H1 (cell line): ENCODE data around the gene SVIL. TPM values are rescaled to one million over a fixed set of nuclear protein-coding genes. Genes with fewer than 3 reads are reported as not detected.

Source experiments
- CTCF ChIA-PET: fragments of 300-600 bp; sonication (Branson Sonifier 250); formaldehyde crosslinking; loops from one replicate; lab custom pipeline; 2021; ENCODE audit not compliant: partially characterized antibody; lab: Charles Lee
- POLR2A ChIA-PET: fragments of 300-600 bp; sonication (Branson Sonifier 250); formaldehyde crosslinking; loops from one replicate; lab custom pipeline; 2021; ENCODE audit warnings: inconsistent platforms; ENCODE audit not compliant: partially characterized antibody; lab: Charles Lee
- DNase-seq, 2 experiments: peaks; one replicate each; pipeline versions ENCODE4 v3.0.0 to v3.0.0-alpha.2; 2010 to 2022; ENCODE audit warnings: low spot score in 2 of 2, low read depth in 1 of 2, mixed read lengths in 1 of 2
- FAIRE-seq: peaks from 2 replicates; lab custom pipeline; 2011; peaks lifted over from hg19 to GRCh38; lab: Jason Lieb, UNC
- H2AFZ ChIP-seq: 2 replicates; pipeline ENCODE4 v1.8.1; 2012; ENCODE audit warnings: low read length, inconsistent platforms
- H2AK5ac ChIP-seq: 2 replicates; pipeline ENCODE4 v1.6.1; 2013; ENCODE audit warnings: low read depth, low read length
- H2BK120ac ChIP-seq: replicated peaks from 2 replicates; pipeline ENCODE3; 2013; ENCODE audit warnings: low read depth, low read length, inconsistent platforms
- H2BK12ac ChIP-seq: 2 replicates; pipeline ENCODE4 v1.6.1; 2013; ENCODE audit warnings: low read depth, low read length
- H2BK15ac ChIP-seq: 2 replicates; pipeline ENCODE4 v1.6.1; 2013; ENCODE audit warnings: low read length
- H2BK20ac ChIP-seq: 2 replicates; pipeline ENCODE4 v1.6.1; 2013; ENCODE audit warnings: low read length
- H2BK5ac ChIP-seq: 2 replicates; pipeline ENCODE4 v1.6.1; 2013; ENCODE audit warnings: low read depth, low read length
- H3K14ac ChIP-seq: 2 replicates; pipeline ENCODE4 v1.6.1; 2013; ENCODE audit warnings: inconsistent platforms; ENCODE audit not compliant: insufficient read length
- H3K18ac ChIP-seq: 2 replicates; pipeline ENCODE4 v1.6.1; 2013; ENCODE audit warnings: low read length; ENCODE audit errors: extremely low read depth
- H3K23ac ChIP-seq: 2 replicates; pipeline ENCODE4 v1.6.1; 2013; ENCODE audit warnings: inconsistent platforms; ENCODE audit not compliant: insufficient read length
- H3K23me2 ChIP-seq: 2 replicates; pipeline ENCODE4 v1.6.1; 2013; ENCODE audit warnings: low read depth, low read length
- H3K27ac ChIP-seq: 2 replicates; pipeline ENCODE4 v1.6.1; 2011; ENCODE audit warnings: low read depth, low read length, inconsistent platforms
- H3K27me3 ChIP-seq, 4 experiments: replicated peaks in 1 of 4; 1 replicate in 1 of 4; 2 replicates in 3 of 4; pipeline versions ENCODE4 v1.6.1 to v1.8.1; 2011 to 2013; ENCODE audit warnings: low read length in 3 of 4, mild to moderate bottlenecking in 3 of 4, inconsistent platforms in 2 of 4, mixed read lengths in 2 of 4, moderate library complexity in 1 of 4; ENCODE audit not compliant: control insufficient read depth in 3 of 4, insufficient read depth in 3 of 4; ENCODE audit errors: extremely low read depth in 1 of 4
- H3K36me3 ChIP-seq, 4 experiments: 2 replicates each; pipeline versions ENCODE4 v1.6.1 to v1.8.1; 2011 to 2013; ENCODE audit warnings: mild to moderate bottlenecking in 4 of 4, low read length in 3 of 4, moderate library complexity in 2 of 4, control low read depth in 1 of 4, inconsistent platforms in 1 of 4; ENCODE audit not compliant: insufficient read depth in 4 of 4, control insufficient read depth in 2 of 4
- H3K4ac ChIP-seq: replicated peaks from 2 replicates; pipeline ENCODE3; 2013; ENCODE audit warnings: low read length, low read depth, mixed read lengths, inconsistent platforms; ENCODE audit not compliant: insufficient read length
- H3K4me1 ChIP-seq, 4 experiments: replicated peaks in 1 of 4; 1 replicate in 1 of 4; 2 replicates in 3 of 4; pipeline versions ENCODE4 v1.6.1 to v1.8.1; 2011 to 2013; ENCODE audit warnings: low read length in 3 of 4, inconsistent platforms in 2 of 4, mixed read lengths in 1 of 4; ENCODE audit not compliant: insufficient read depth in 4 of 4, control insufficient read depth in 3 of 4
- H3K4me2 ChIP-seq, 2 experiments: 2 replicates each; pipeline versions ENCODE4 v1.6.1 to v1.8.1; 2011 to 2013; ENCODE audit warnings: low read depth in 2 of 2, low read length in 2 of 2, control low read depth in 1 of 2, inconsistent platforms in 1 of 2, mild to moderate bottlenecking in 1 of 2; ENCODE audit not compliant: insufficient read depth in 1 of 2
- H3K4me3 ChIP-seq, 4 experiments: fragments of 200-600, 300-600 bp in 1 of 4; sonication (generic), shearing (Covaris generic), sonication (Bioruptor Twin) in 1 of 4; 2 replicates each; pipeline versions ENCODE4 v1.5.1 to v1.8.1; 2011 to 2016; ENCODE audit warnings: low read length in 4 of 4, low read depth in 3 of 4, control low read depth in 2 of 4, inconsistent platforms in 2 of 4, mild to moderate bottlenecking in 2 of 4, mixed read lengths in 1 of 4, moderate library complexity in 1 of 4; ENCODE audit not compliant: insufficient read depth in 2 of 4; ENCODE audit errors: extremely low read depth in 1 of 4
- H3K56ac ChIP-seq: replicated peaks from 2 replicates; pipeline ENCODE3; 2013; ENCODE audit warnings: low read depth, mild to moderate bottlenecking, mixed read lengths, low read length, inconsistent platforms; ENCODE audit not compliant: insufficient read length
- H3K79me1 ChIP-seq: 2 replicates; pipeline ENCODE4 v1.6.1; 2013; ENCODE audit warnings: low read depth, low read length, control low read depth
- H3K79me2 ChIP-seq, 2 experiments: 2 replicates each; pipeline versions ENCODE4 v1.6.1 to v1.8.1; 2012 to 2013; ENCODE audit warnings: low read length in 2 of 2, mild to moderate bottlenecking in 2 of 2, inconsistent platforms in 1 of 2; ENCODE audit not compliant: insufficient read depth in 2 of 2, control insufficient read depth in 1 of 2
- H3K9ac ChIP-seq, 4 experiments: replicated peaks in 1 of 4; 1 replicate in 1 of 4; 2 replicates in 3 of 4; pipeline versions ENCODE4 v1.6.1 to v1.8.1; 2011 to 2013; ENCODE audit warnings: low read depth in 3 of 4, low read length in 3 of 4, control low read depth in 2 of 4, mild to moderate bottlenecking in 2 of 4, moderate library complexity in 2 of 4, inconsistent platforms in 1 of 4; ENCODE audit errors: extremely low read depth in 1 of 4
- H3K9me3 ChIP-seq, 2 experiments: 2 replicates each; pipeline versions ENCODE4 v1.6.1 to v1.8.1; 2012 to 2013; ENCODE audit warnings: mild to moderate bottlenecking in 2 of 2, moderate library complexity in 2 of 2, control low read depth in 1 of 2, inconsistent platforms in 1 of 2, low read depth in 1 of 2, low read length in 1 of 2, mixed read lengths in 1 of 2; ENCODE audit not compliant: insufficient read depth in 2 of 2
- H4K20me1 ChIP-seq, 2 experiments: replicated peaks in 1 of 2; 2 replicates each; pipeline versions ENCODE3 to v1.8.1; 2011 to 2013; ENCODE audit warnings: inconsistent platforms in 2 of 2, low read length in 2 of 2, mild to moderate bottlenecking in 1 of 2; ENCODE audit not compliant: insufficient read depth in 2 of 2, control insufficient read depth in 1 of 2
- H4K5ac ChIP-seq: 2 replicates; pipeline ENCODE4 v1.6.1; 2013; ENCODE audit warnings: low read length, low read depth, mixed read lengths, inconsistent platforms; ENCODE audit not compliant: insufficient read length
- H4K8ac ChIP-seq: 2 replicates; pipeline ENCODE4 v1.8.0; 2013; ENCODE audit warnings: mild to moderate bottlenecking, moderate library complexity, low read length, inconsistent platforms; ENCODE audit not compliant: insufficient read depth; ENCODE audit errors: extremely low read depth
- H4K91ac ChIP-seq: replicated peaks from 2 replicates; pipeline ENCODE3; 2013; ENCODE audit warnings: low read length, mixed read lengths, inconsistent platforms; ENCODE audit not compliant: insufficient read length
- EZH2 ChIP-seq: fragments of 200-600 bp; sonication (generic); IDR thresholded peaks from 2 replicates; pipeline ENCODE4 v1.7.1; 2012; ENCODE audit warnings: low read depth, mild to moderate bottlenecking, moderate library complexity, low read length, inconsistent platforms; ENCODE audit not compliant: severe bottlenecking
- RFX5 ChIP-seq: IDR thresholded peaks from 2 replicates; pipeline ENCODE4 v1.6.1; 2011; ENCODE audit warnings: low read depth, low read length, improper control_type of control experiment, borderline replicate concordance
- RNF2 ChIP-seq: fragments of 200-900, 300-1000 bp; sonication (generic); IDR thresholded peaks from 2 replicates; pipeline ENCODE4 v1.7.1; 2016; ENCODE audit warnings: borderline replicate concordance, low read depth, mild to moderate bottlenecking, antibody characterized with exemption, low read length; ENCODE audit not compliant: poor library complexity, severe bottlenecking; ENCODE audit errors: missing control alignments
- WGBS, 2 experiments: shearing (Covaris generic) in 1 of 2; methylation state at CpG; one replicate each; pipeline versions ENCODE4 v1.1.6 to v1.1.7; 2013 to 2015; ENCODE audit warnings: low lambda C conversion rate in 2 of 2, mixed read lengths in 2 of 2, inconsistent platforms in 1 of 2, low coverage in 1 of 2, missing lambda C conversion rate in 1 of 2; ENCODE audit not compliant: insufficient replicate concordance in 2 of 2, insufficient coverage in 1 of 2, insufficient read length in 1 of 2; ENCODE audit errors: extremely low coverage in 1 of 2, missing lambda C conversion rate in 1 of 2; 5-methylcytosine and 5-hydroxymethylcytosine counted together
- polyA plus RNA-seq, 7 experiments: library from polyadenylated mRNA; depleted of rRNA in 3 of 7; stranded (reverse) in 5 of 7; unstranded in 2 of 7; fragments of >200 nt in 5 of 7; fragments of 200-250 nt in 2 of 7; gene quantifications; 1 replicate in 5 of 7; 2 replicates in 1 of 7; 4 replicates in 1 of 7; pipeline versions ENCODE4 v1.2.1 to v1.2.3, GENCODE V29; 2011 to 2013; ENCODE audit warnings: missing spikeins in 2 of 7, mixed read lengths in 2 of 7
- total RNA-seq: library from RNA; stranded (reverse); fragmentation: NEBNext Ultra II Directional; extraction: Animal tissue kit (Norgen Biotek cat#: 25700); gene quantifications from 2 replicates; pipeline ENCODE4 v1.2.1, GENCODE V29; 2021

Gene SVIL
- total and polyA plus RNA-seq, 2 of the 8 experiments (the other 6 are each of a cell fraction or from before 2014, with no cell fraction given), result 4.7 to 15.4 TPM

- Histone ChIP-seq H3K4me1 (peaks cover 0 to 4% (median 2%) of the 10 kb centered on the region in 4 experiments; a peak in 1 of 7 replicates), H4K91ac (no peak overlapping the region), H3K79me2 (no peaks in the 10 kb centered on the region), H3K36me3 (no peaks in the 10 kb centered on the region), H3K27ac (no peak overlapping the region), H3K4me3 (no peak overlapping the region), H2BK5ac (no peak overlapping the region), H2BK120ac (no peak overlapping the region), H3K9me3 (no peaks in the 10 kb centered on the region), H3K14ac (no peak overlapping the region), H2AFZ (no peak overlapping the region)
- no peak for DNase-seq
- 54% methylated on average over 5 of the region's 5 CpGs; no CpG with 5 or more reads in 1 of the 2 experiments for WGBS, 2 experiments
- POLR2A ChIA-PET, result no interaction called here
- no peak for TF ChIP-seq RFX5
- TF ChIP-seq RNF2, result no peak
- TF ChIP-seq EZH2, result no peak
- TF ChIP-seq, all 59 proteins: peak for 0
- no peaks in the 10 kb centered on the region for H3K23me2 ChIP-seq
- H3K56ac ChIP-seq, result no peak overlapping the region
- no peak overlapping the region for H3K23ac ChIP-seq
- no peak for FAIRE-seq
- H2BK15ac ChIP-seq, result no peak overlapping the region
- no peak overlapping the region for H4K8ac ChIP-seq
- CTCF ChIA-PET, result interaction anchor here (0.6 to 2.9 kb wide), 3 partner anchors 11 to 62 kb away, joined by 3 to 12 read pairs (median 3); no protein-coding TSS in a partner anchor
- no peak overlapping the region for H3K4ac ChIP-seq
- no peak overlapping the region for H3K9ac ChIP-seq
- no peak overlapping the region for H3K4me2 ChIP-seq
- H2BK20ac ChIP-seq, result no peak overlapping the region
- H4K5ac ChIP-seq, result no peak overlapping the region
- H2BK12ac ChIP-seq, result no peak overlapping the region
- peaks cover 0 to 1% of the 10 kb centered on the region in 2 experiments for H4K20me1 ChIP-seq
- no peaks in the 10 kb centered on the region for H3K27me3 ChIP-seq
- H3K79me1 ChIP-seq, result no peaks in the 10 kb centered on the region
- no peak overlapping the region for H3K18ac ChIP-seq
- no peak overlapping the region for H2AK5ac ChIP-seq
Observed at GRCh38 chr10:29545122-29545521, 89.6 kb downstream of the SVIL start.
